ENCODE measurements around the gene ARID1B. TPM values are rescaled to one million over a fixed set of nuclear protein-coding genes. Genes with fewer than 3 reads are reported as not detected.

ARID1B gene
- total RNA-seq, 1 experiment from 2014 or later = 35.6 TPM

- no peaks in the 10 kb centered on the region for H3K27me3 ChIP-seq (ENCODE audit: insufficient read depth, low read length)
- no peaks in the 10 kb centered on the region for H3K9me3 ChIP-seq (ENCODE audit: control insufficient read depth in 1 of 2, insufficient read depth in 1 of 2, low read depth in 1 of 2, low read length in 2 of 2)
- DNase-seq (ENCODE audit: low read depth, low spot score) (no peak), ATAC-seq (no peak)
- POLR2A ChIA-PET = no interaction called here
- H3K4me1 ChIP-seq (ENCODE audit: control insufficient read depth in 1 of 2, insufficient read depth in 2 of 2, low read length in 2 of 2) = peaks cover 0 to 3% of the 10 kb centered on the region in 2 experiments; a peak in 1 of 4 replicates
- intact Hi-C loops (cut with micrococcal nuclease) = loop anchor here (5.0 to 10.0 kb wide), 2 partner anchors 482 to 1719 kb away; no protein-coding TSS in a partner anchor
- H3K9ac ChIP-seq (ENCODE audit: low read length) = no peak overlapping the region
- no peak overlapping the region for H3K4me3 ChIP-seq (replicated peaks in 1 of 2; ENCODE audit: low read depth in 1 of 2, low read length in 2 of 2)
- no peak overlapping the region for H2AFZ ChIP-seq (ENCODE audit: low read depth, low read length, poor library complexity, severe bottlenecking)
- H3K36me3 ChIP-seq (ENCODE audit: control insufficient read depth in 1 of 2, insufficient read depth in 2 of 2, low read length in 2 of 2) = no peaks in the 10 kb centered on the region
- no peaks in the 10 kb centered on the region for H3K79me2 ChIP-seq (ENCODE audit: insufficient read depth, low read length)
- no peak overlapping the region for H3K27ac ChIP-seq (ENCODE audit: low read depth, low read length)
- H4K20me1 ChIP-seq (ENCODE audit: insufficient read depth) = no peaks in the 10 kb centered on the region
- no peak for TF ChIP-seq POLR2AphosphoS5 (IDR thresholded peaks at IDR 0.05; ENCODE audit: low read depth, low read length)
- RAD21 ChIA-PET (ENCODE audit: low non-redundant PET in 1 of 2, low total read pairs in 2 of 2, uncharacterized antibody in 2 of 2, unreplicated experiment in 2 of 2) = no interaction called here
- BruUV-seq (replicated peaks) = no TSS peak
- H3K9me2 ChIP-seq (ENCODE audit: insufficient read depth) = no peaks in the 10 kb centered on the region
- H3K4me2 ChIP-seq (ENCODE audit: low read length) = no peak overlapping the region
- CTCF ChIA-PET = interaction anchor here (1.3 to 3.4 kb wide), 3 partner anchors 8 to 1732 kb away, joined by 3 to 24 read pairs (median 18); no protein-coding TSS in a partner anchor
Observed at GRCh38 chr6:157046776-157047175, 269.6 kb downstream of the ARID1B start.

- no peak overlapping the region for H3K9ac ChIP-seq (ENCODE audit: low read length)
- H3K79me2 ChIP-seq (ENCODE audit: insufficient read depth, low read length) = no peaks in the 10 kb centered on the region
- RAD21 ChIA-PET (ENCODE audit: low non-redundant PET in 1 of 2, low total read pairs in 2 of 2, uncharacterized antibody in 2 of 2, unreplicated experiment in 2 of 2) = no interaction called here
- TF ChIP-seq EZH2phosphoT487 (IDR thresholded peaks at IDR 0.05; ENCODE audit: borderline replicate concordance) (no peak), FOSL1 (IDR thresholded peaks at IDR 0.05; ENCODE audit: low read depth) (no peak), EZH2 (IDR thresholded peaks at IDR 0.05) (no peak), MAX (IDR thresholded peaks at IDR 0.05) (no peak), CEBPB (IDR thresholded peaks at IDR 0.05; ENCODE audit: low read depth) (no peak), CBX3 (IDR thresholded peaks at IDR 0.05; ENCODE audit: low read depth) (no peak), SP1 (IDR thresholded peaks at IDR 0.05; ENCODE audit: low read depth) (no peak), JUND (IDR thresholded peaks at IDR 0.05) (no peak), REST (IDR thresholded peaks at IDR 0.05; ENCODE audit: low read depth) (no peak), SIN3A (IDR thresholded peaks at IDR 0.05; ENCODE audit: low read depth) (no peak), POLR2AphosphoS5 (IDR thresholded peaks at IDR 0.05; ENCODE audit: low read depth, low read length) (no peak)
- H3K9me3 ChIP-seq (ENCODE audit: control insufficient read depth in 1 of 2, insufficient read depth in 1 of 2, low read depth in 1 of 2, low read length in 2 of 2) = no peaks in the 10 kb centered on the region
- H3K9me2 ChIP-seq (ENCODE audit: insufficient read depth) = no peaks in the 10 kb centered on the region
- no peak overlapping the region for H2AFZ ChIP-seq (ENCODE audit: low read depth, low read length, poor library complexity, severe bottlenecking)
- peaks cover 0 to 3% of the 10 kb centered on the region in 2 experiments; a peak in 1 of 4 replicates for H3K4me1 ChIP-seq (ENCODE audit: control insufficient read depth in 1 of 2, insufficient read depth in 2 of 2, low read length in 2 of 2)
- no peak overlapping the region for H3K27ac ChIP-seq (ENCODE audit: low read depth, low read length)
- CTCF ChIA-PET = no interaction called here
- H3K4me3 ChIP-seq (replicated peaks in 1 of 2; ENCODE audit: low read depth in 1 of 2, low read length in 2 of 2) = no peak overlapping the region
- no peak overlapping the region for H3K4me2 ChIP-seq (ENCODE audit: low read length)
- DNase-seq (ENCODE audit: low read depth, low spot score) (no peak), ATAC-seq (no peak)
- no peaks in the 10 kb centered on the region for H3K27me3 ChIP-seq (ENCODE audit: insufficient read depth, low read length)
- intact Hi-C loops (cut with micrococcal nuclease) = loop anchor here (5.0 to 10.0 kb wide), 2 partner anchors 483 to 1720 kb away; no protein-coding TSS in a partner anchor
- H3K36me3 ChIP-seq (ENCODE audit: control insufficient read depth in 1 of 2, insufficient read depth in 2 of 2, low read length in 2 of 2) = no peaks in the 10 kb centered on the region
- POLR2A ChIA-PET = no interaction called here
- no TSS peak for BruUV-seq (replicated peaks)
- no peaks in the 10 kb centered on the region for H4K20me1 ChIP-seq (ENCODE audit: insufficient read depth)
Observed at GRCh38 chr6:157047328-157047727, 270.1 kb downstream of the ARID1B start.
